ENCODE measurements around the gene SMIM41. TPM values are rescaled to one million over a fixed set of nuclear protein-coding genes. Genes with fewer than 3 reads are reported as not detected.

Gene SMIM41
- total RNA-seq (2021): 0.28 TPM in 1 of 2 replicates, not detected in the other
- Bru-seq, nascent RNA: percentile 49 among the genes with signal in this experiment
- BruChase-seq, experiment 1, labeled RNA remaining after a 2-hour chase: percentile 28 among the genes with signal in this experiment
- percentile 15 among the genes with signal in this experiment for BruChase-seq, experiment 2, labeled RNA remaining after a 6-hour chase
- long read RNA-seq: 0 reads

DNA sequence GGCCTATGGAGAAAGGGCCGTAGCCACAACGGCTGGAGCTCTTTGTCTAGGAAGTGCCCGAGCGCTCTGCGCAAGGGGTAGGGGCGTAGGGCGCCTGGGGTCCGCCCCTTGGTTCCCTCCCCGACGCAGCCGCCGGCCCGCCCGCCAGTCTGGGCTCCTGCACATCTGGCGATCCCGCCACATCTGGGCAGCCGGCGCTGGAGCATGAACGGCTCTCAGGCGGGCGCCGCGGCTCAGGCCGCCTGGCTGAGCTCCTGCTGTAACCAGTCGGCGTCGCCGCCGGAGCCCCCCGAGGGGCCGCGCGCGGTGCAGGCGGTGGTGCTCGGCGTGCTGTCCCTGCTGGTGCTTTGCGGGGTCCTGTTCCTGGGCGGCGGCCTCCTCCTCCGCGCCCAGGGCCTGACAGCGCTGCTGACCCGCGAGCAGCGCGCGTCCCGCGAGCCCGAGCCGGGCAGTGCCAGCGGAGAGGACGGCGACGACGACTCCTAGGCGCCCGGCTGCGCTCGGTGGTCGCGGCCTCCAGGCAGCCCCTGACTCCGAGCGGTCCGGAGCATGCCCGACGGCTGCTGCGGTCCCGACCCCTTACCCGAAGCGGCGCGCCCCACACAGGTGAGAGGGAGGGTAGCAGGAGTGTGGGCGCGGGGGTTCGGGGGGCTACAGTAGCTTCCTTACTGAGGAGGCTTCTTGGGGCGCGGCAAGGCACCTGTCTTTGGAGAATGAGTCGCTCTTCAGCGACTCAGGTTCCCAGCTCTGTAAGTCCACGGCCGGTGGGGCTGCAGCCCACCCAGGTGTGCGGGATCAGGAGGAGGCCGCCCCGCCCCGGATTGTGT is at the start of gene SMIM41:
TSS of gene SMIM41 (plus strand) at position 129 of the 827 bp plus-strand sequence. CDS start at position 205, 76 bp downstream.
- peaks cover 18% of the 10 kb centered on the region for H4K20me1 ChIP-seq (ENCODE audit: insufficient read depth)
- ChIA-PET CTCF (no interaction called here), POLR2A (ENCODE audit: unreplicated experiment) (no interaction called here)
- peaks cover 11% of the 10 kb centered on the region; the same call in 1 of the 2 replicates for H3F3A ChIP-seq (ENCODE audit: insufficient read depth, low read depth)
- H2AFZ ChIP-seq: no peak within 1 kb of the TSS
- H3K79me2 ChIP-seq (ENCODE audit: low read depth): 0 out of 2 replicates have a peak, but pooled peaks cover 7% of the 10 kb centered on the region
- DNase-seq: no peak
- intact Hi-C loops (cut with micrococcal nuclease; ENCODE audit: unreplicated experiment): no loop called here
- no peaks in the 10 kb centered on the region for H3K9me2 ChIP-seq (ENCODE audit: insufficient read depth)
- no peak within 1 kb of the TSS for H3K27ac ChIP-seq
- no TSS peak for BruUV-seq (replicated peaks)
- no peak within 1 kb of the TSS for H3K4me3 ChIP-seq
- H3K4me1 ChIP-seq (replicated peaks; ENCODE audit: insufficient read depth): no peaks in the 10 kb centered on the region
- TF ChIP-seq CTCF (conservative IDR thresholded peaks at IDR 0.05) (no peak), EZH2 (IDR thresholded peaks at IDR 0.05; ENCODE audit: low read depth) (no peak)
- no peaks in the 10 kb centered on the region for H3K9me3 ChIP-seq (ENCODE audit: insufficient read depth, low read depth)
- H3K4me2 ChIP-seq: no peak within 1 kb of the TSS
- H3K36me3 ChIP-seq (ENCODE audit: low read depth): no peaks in the 10 kb centered on the region
- no peaks in the 10 kb centered on the region for H3K27me3 ChIP-seq (ENCODE audit: insufficient read depth, low read depth)

GRCh38 chr12:52032446-52032803 is 47.1 kb upstream of the SMIM41 start:
- Histone ChIP-seq H3K36me3 (ENCODE audit: low read depth) (no peaks in the 10 kb centered on the region), H3K9me3 (ENCODE audit: insufficient read depth, low read depth) (no peaks in the 10 kb centered on the region), H3K4me1 (replicated peaks; ENCODE audit: insufficient read depth) (peaks cover 25% of the 10 kb centered on the region), H3K4me2 (peak overlapping the region; percentile 77), H4K20me1 (ENCODE audit: insufficient read depth) (no peaks in the 10 kb centered on the region), H3F3A (ENCODE audit: insufficient read depth, low read depth) (peaks cover 20% of the 10 kb centered on the region; the same call in 1 of the 2 replicates), H3K9me2 (ENCODE audit: insufficient read depth) (no peaks in the 10 kb centered on the region), H3K27me3 (ENCODE audit: insufficient read depth, low read depth) (no peaks in the 10 kb centered on the region; the same call in 1 of the 2 replicates), H2AFZ (no peak overlapping the region), H3K27ac (no peak overlapping the region), H3K4me3 (peak overlapping the region; percentile 53; the same call in 1 of the 2 replicates), H3K79me2 (ENCODE audit: low read depth) (no peaks in the 10 kb centered on the region)
- TSS peak; percentile 20 for BruUV-seq (replicated peaks)
- TF ChIP-seq EZH2 (IDR thresholded peaks at IDR 0.05; ENCODE audit: low read depth): no peak
- no peak for TF ChIP-seq CTCF (conservative IDR thresholded peaks at IDR 0.05)
- DNase-seq: no peak
- intact Hi-C loops (cut with micrococcal nuclease; ENCODE audit: unreplicated experiment): no loop called here
- POLR2A ChIA-PET (ENCODE audit: unreplicated experiment): interaction anchor here (0.6 to 1.9 kb wide), 5 partner anchors 18 to 872 kb away, joined by 3 to 38 read pairs (median 4); partner anchors contain the start of genes ATG101, KRT8 and NR4A1
- CTCF ChIA-PET: interaction anchor here (0.8 to 1.4 kb wide), 6 partner anchors 10 to 88 kb away, joined by 3 to 17 read pairs (median 4); partner anchors contain the start of genes ATG101 and NR4A1

DNA sequence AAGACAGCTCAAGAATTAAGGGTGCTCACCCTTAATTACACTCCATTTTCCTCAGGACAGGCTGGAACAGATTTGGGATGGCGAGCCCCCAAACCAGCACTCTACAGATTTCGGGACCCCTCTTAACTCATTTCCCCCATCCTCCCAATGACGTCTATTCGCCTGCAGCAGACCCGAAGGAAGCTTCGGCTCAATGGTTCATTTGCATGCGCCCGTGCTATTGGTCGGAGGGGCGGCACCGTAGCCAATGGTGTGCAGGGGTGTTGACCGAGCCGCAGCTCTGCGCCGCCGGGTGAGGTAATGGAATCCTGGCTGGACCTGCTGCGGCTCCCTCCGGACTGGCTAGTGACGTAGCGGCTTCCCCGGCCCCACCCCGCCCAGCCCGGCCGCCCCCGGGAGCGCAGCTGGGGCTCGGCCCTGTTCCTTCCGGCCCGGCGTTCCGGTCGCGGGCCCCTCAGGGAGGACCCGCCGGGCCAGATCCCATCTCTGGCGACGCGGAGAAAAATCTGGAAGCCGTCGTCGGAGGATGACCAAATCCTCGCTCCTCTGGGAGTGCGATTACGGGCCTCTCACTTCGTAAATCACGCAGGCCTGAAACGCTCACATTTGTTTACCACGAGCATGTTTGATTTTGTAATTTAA is 46.6 kb upstream of the SMIM41 start:
- ChIA-PET POLR2A (ENCODE audit: unreplicated experiment) (interaction anchor here (0.6 to 1.9 kb wide), 6 partner anchors 18 to 872 kb away, joined by 3 to 38 read pairs (median 4); partner anchors contain the start of genes ATG101, KRT8 and NR4A1), CTCF (interaction anchor here (0.8 to 1.4 kb wide), 6 partner anchors 11 to 87 kb away, joined by 3 to 17 read pairs (median 4); partner anchors contain the start of genes ATG101 and NR4A1)
- Histone ChIP-seq H3K27ac (no peak overlapping the region), H4K20me1 (ENCODE audit: insufficient read depth) (no peaks in the 10 kb centered on the region), H3K4me2 (peak overlapping the region; percentile 77), H2AFZ (peak overlapping the region; percentile 68), H3K27me3 (ENCODE audit: insufficient read depth, low read depth) (no peaks in the 10 kb centered on the region; the same call in 1 of the 2 replicates), H3F3A (ENCODE audit: insufficient read depth, low read depth) (peaks cover 20% of the 10 kb centered on the region; the same call in 1 of the 2 replicates), H3K4me3 (peak overlapping the region; percentile 53; the same call in 1 of the 2 replicates), H3K9me2 (ENCODE audit: insufficient read depth) (no peaks in the 10 kb centered on the region), H3K4me1 (replicated peaks; ENCODE audit: insufficient read depth) (peaks cover 25% of the 10 kb centered on the region), H3K79me2 (ENCODE audit: low read depth) (no peaks in the 10 kb centered on the region), H3K36me3 (ENCODE audit: low read depth) (no peaks in the 10 kb centered on the region), H3K9me3 (ENCODE audit: insufficient read depth, low read depth) (no peaks in the 10 kb centered on the region)
- intact Hi-C loops (cut with micrococcal nuclease; ENCODE audit: unreplicated experiment): no loop called here
- DNase-seq: peak; percentile 89 to 93
- TF ChIP-seq CTCF (conservative IDR thresholded peaks at IDR 0.05) (no peak), EZH2 (IDR thresholded peaks at IDR 0.05; ENCODE audit: low read depth) (no peak)
- BruUV-seq (replicated peaks): no TSS peak
